Measurements from ENCODE around the gene ZFP1. TPM values are rescaled to one million over a fixed set of nuclear protein-coding genes. Genes with fewer than 3 reads are reported as not detected.
"Not testable (repeated sequence)": the region's sequence is repeated elsewhere in the genome, so short reads cannot be mapped to it uniquely, and the experiment has no call there.

ZFP1 gene
- total RNA-seq, 1 donor from 2014 or later = 17.0 TPM

DNA sequence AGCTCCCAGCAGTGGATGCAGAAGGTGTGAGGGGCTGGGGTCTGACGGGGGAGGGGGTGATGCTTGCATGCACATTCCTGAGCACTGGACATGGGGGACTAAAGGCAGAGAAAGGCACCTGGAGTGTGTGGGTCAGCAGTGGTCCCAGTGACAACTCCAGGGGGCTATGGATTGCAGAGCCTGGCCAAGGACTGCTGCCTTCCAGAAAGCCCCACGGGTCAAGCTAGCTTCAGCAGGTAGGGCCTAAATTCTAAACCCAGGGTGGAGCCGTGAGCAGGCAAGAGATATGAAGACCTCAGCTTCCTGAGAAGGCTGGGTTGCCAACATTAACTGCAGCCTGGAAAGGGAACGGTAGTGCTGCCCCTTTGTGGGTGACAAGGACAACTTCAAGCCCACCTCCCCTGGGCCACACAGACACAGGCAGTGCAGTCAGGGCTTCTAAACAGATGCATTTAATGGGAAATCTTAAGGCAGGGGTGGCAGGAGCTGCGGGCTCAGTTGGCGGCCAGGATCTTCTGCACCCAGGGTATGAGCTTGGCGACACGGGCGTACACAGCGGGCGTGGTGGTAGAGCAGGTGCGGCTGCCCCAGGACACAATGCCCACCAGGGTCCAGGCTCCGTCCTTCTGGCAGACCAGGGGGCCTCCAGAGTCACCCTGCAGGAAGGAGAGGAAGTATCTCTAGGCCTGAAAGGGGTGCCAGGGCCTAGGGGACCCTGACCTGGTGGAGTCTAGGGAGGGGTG is 55.5 kb downstream of the ZFP1 start:
- Mint-ChIP-seq H3K4me3 (ENCODE audit: unreplicated experiment) (no peak overlapping the region), H3K9me3 (ENCODE audit: unreplicated experiment) (no peaks in the 10 kb centered on the region), H3K27ac (ENCODE audit: unreplicated experiment) (no peak overlapping the region), H3K27me3 (ENCODE audit: unreplicated experiment) (no peaks in the 10 kb centered on the region), H3K36me3 (ENCODE audit: unreplicated experiment) (no peaks in the 10 kb centered on the region), H3K4me1 (ENCODE audit: unreplicated experiment) (no peaks in the 10 kb centered on the region)
- no peak for TF ChIP-seq CTCF (IDR thresholded peaks at IDR 0.05)
- no peak for DNase-seq (ENCODE audit: extremely low spot score, unreplicated experiment)

GRCh38 chr16:75204410-75204758 is 56.1 kb downstream of the ZFP1 start:
- Mint-ChIP-seq H3K4me1 (ENCODE audit: unreplicated experiment) (no peaks in the 10 kb centered on the region), H3K4me3 (ENCODE audit: unreplicated experiment) (no peak overlapping the region), H3K27ac (ENCODE audit: unreplicated experiment) (no peak overlapping the region), H3K36me3 (ENCODE audit: unreplicated experiment) (no peaks in the 10 kb centered on the region), H3K9me3 (ENCODE audit: unreplicated experiment) (no peaks in the 10 kb centered on the region), H3K27me3 (ENCODE audit: unreplicated experiment) (no peaks in the 10 kb centered on the region)
- TF ChIP-seq CTCF (IDR thresholded peaks at IDR 0.05) = no peak
- no peak for DNase-seq (ENCODE audit: extremely low spot score, unreplicated experiment)

- H3K9me3 Mint-ChIP-seq (ENCODE audit: unreplicated experiment); H3K4me1 Mint-ChIP-seq (ENCODE audit: unreplicated experiment); H3K27ac Mint-ChIP-seq (ENCODE audit: unreplicated experiment); H3K4me3 Mint-ChIP-seq (ENCODE audit: unreplicated experiment); H3K27me3 Mint-ChIP-seq (ENCODE audit: unreplicated experiment); DNase-seq (ENCODE audit: extremely low spot score, unreplicated experiment); H3K36me3 Mint-ChIP-seq (ENCODE audit: unreplicated experiment): not testable (repeated sequence)
Observed at GRCh38 chr16:75204905-75205304, 56.6 kb downstream of the ZFP1 start.

DNA sequence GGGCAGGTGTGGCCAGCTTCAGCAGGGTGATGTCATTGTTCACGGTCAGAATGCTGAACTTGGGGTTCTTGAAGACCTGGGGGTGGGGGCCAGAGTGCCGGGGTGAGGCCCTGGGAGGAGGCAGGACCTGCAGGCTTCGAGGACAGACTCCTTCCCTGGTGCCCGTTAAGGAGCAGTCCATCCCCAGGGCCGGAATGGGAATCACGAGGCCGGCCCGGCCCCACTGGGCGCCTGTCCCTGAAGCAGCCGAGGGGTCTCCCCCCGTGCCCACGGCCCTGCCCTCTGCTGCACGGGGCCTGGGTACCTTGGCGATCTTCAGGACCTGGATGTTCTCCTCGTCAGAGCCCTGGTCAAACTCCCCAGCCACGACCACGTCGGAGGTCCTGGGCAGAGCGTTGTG is 57.1 kb downstream of the ZFP1 start:
- not testable (repeated sequence) for H3K27me3 Mint-ChIP-seq (ENCODE audit: unreplicated experiment); H3K27ac Mint-ChIP-seq (ENCODE audit: unreplicated experiment); H3K9me3 Mint-ChIP-seq (ENCODE audit: unreplicated experiment); H3K4me3 Mint-ChIP-seq (ENCODE audit: unreplicated experiment); H3K36me3 Mint-ChIP-seq (ENCODE audit: unreplicated experiment); DNase-seq (ENCODE audit: extremely low spot score, unreplicated experiment); H3K4me1 Mint-ChIP-seq (ENCODE audit: unreplicated experiment)

DNA sequence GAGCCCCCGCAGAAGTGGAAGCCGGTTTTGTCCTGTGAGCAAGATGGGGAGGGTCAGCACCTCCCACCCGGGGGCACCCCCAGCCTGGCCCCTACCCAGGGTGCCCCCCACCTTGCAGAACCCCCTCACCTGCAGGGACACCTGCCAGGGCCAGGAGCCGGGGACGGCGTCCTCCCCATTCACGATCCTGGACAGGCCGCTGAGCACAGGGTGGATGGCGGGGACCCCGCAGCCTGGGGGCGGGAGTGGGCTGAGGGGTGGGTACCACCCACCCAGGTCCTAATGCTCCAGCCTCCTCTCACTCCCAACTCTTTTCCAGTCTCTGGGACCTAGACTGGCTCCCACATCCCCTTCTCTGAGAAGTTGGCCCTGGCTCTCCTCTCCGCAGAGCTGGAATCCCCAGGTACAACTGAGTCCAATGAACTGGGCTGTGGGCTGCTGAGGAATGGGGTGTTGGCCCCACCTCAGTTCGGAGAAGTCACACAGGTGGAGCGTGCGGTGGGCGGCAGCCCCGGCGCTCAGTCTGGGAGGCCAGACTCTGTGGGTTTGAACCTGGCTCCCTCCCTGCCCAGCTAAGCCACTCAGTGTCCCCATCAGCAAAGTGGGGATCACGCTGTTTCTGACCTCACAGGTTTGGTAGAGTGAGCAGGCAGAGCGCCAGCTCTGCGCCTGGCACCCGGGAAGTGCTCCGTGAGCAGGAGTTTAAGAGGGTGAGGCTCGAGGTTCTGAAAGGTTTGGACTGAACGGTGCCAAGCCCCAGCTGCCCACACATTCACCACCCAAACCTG is 57.8 kb downstream of the ZFP1 start:
- not testable (repeated sequence) for H3K4me1 Mint-ChIP-seq (ENCODE audit: unreplicated experiment); H3K36me3 Mint-ChIP-seq (ENCODE audit: unreplicated experiment); H3K27ac Mint-ChIP-seq (ENCODE audit: unreplicated experiment); H3K9me3 Mint-ChIP-seq (ENCODE audit: unreplicated experiment); H3K4me3 Mint-ChIP-seq (ENCODE audit: unreplicated experiment); DNase-seq (ENCODE audit: extremely low spot score, unreplicated experiment); H3K27me3 Mint-ChIP-seq (ENCODE audit: unreplicated experiment)

GRCh38 chr16:75206749-75207451 is 58.6 kb downstream of the ZFP1 start, which contains the start of gene CTRB2:
CTRB2 (minus strand) TSS chr16:75207161; CDS start chr16:75207141, 20 bp downstream.
- no peak within 1 kb of the TSS for H3K27ac Mint-ChIP-seq (ENCODE audit: unreplicated experiment)
- DNase-seq (ENCODE audit: extremely low spot score, unreplicated experiment) = no peak
- no peak for TF ChIP-seq CTCF (IDR thresholded peaks at IDR 0.05)
- no peaks in the 10 kb centered on the region for H3K36me3 Mint-ChIP-seq (ENCODE audit: unreplicated experiment)
- no peak within 1 kb of the TSS for H3K4me3 Mint-ChIP-seq (ENCODE audit: unreplicated experiment)
- H3K27me3 Mint-ChIP-seq (ENCODE audit: unreplicated experiment) = no peaks in the 10 kb centered on the region
- no peaks in the 10 kb centered on the region for H3K4me1 Mint-ChIP-seq (ENCODE audit: unreplicated experiment)
- H3K9me3 Mint-ChIP-seq (ENCODE audit: unreplicated experiment) = no peaks in the 10 kb centered on the region
